AG04450 (cell line): Measurements from ENCODE around the gene ADIRF. TPM values are rescaled to one million over a fixed set of nuclear protein-coding genes. Genes with fewer than 3 reads are reported as not detected.
"Not testable (repeated sequence)": the region's sequence is repeated elsewhere in the genome, so short reads cannot be mapped to it uniquely, and the experiment has no call there.

ENCODE experiments used
- CTCF ChIA-PET: fragments of 300-600, 350-600 bp; formaldehyde crosslinking; extraction: SDS; loops from one replicate; lab custom pipeline; 2022; ENCODE audit warnings: antibody characterized with exemption, inconsistent platforms; lab: Charles Lee
- POLR2A ChIA-PET: fragments of 350-600 bp; formaldehyde crosslinking; extraction: SDS; loops from one replicate; lab custom pipeline; 2021; ENCODE audit warnings: antibody characterized with exemption, inconsistent platforms; lab: Yijun Ruan, JAX
- DNase-seq: peaks from one replicate; pipeline ENCODE4 v3.0.0-alpha.2; 2011; ENCODE audit warnings: low read depth, low spot score
- H3K27ac ChIP-seq: one replicate; pipeline ENCODE4 v1.5.1; 2012; ENCODE audit warnings: low read depth, low read length, control low read depth
- H3K27me3 ChIP-seq: one replicate; pipeline ENCODE4 v1.6.0; 2012; ENCODE audit warnings: low read length; ENCODE audit not compliant: control insufficient read depth, insufficient read depth
- H3K4me3 ChIP-seq: 2 replicates; pipeline ENCODE4 v1.5.1; 2011; ENCODE audit warnings: mild to moderate bottlenecking, low read depth, low read length, control low read depth
- H3K9me3 ChIP-seq: 2 replicates; pipeline ENCODE4 v1.5.1; 2012; ENCODE audit warnings: low read length; ENCODE audit not compliant: control insufficient read depth, insufficient read depth
- CTCF ChIP-seq: IDR thresholded peaks from 2 replicates; pipeline ENCODE4 v1.5.1; 2011; ENCODE audit warnings: low read depth, low read length, control low read depth, inconsistent platforms
- polyA plus RNA-seq: library from polyadenylated mRNA; depleted of rRNA; stranded (reverse); fragments of >200 nt; gene quantifications from 2 replicates; pipeline ENCODE4 v1.2.3, GENCODE V29; 2011

The ADIRF gene
- polyA plus RNA-seq, 1 experiment = 3.9 TPM

- H3K27me3 ChIP-seq = no peaks in the 10 kb centered on the region
- no peak for DNase-seq
- H3K9me3 ChIP-seq = no peaks in the 10 kb centered on the region
- ChIA-PET CTCF (interaction anchor here (0.6 to 1.3 kb wide), 2 partner anchors 201 to 239 kb away, joined by 3 to 6 read pairs; no protein-coding TSS in a partner anchor), POLR2A (no interaction called here)
- no peak for TF ChIP-seq CTCF
- H3K27ac ChIP-seq = no peak overlapping the region
- H3K4me3 ChIP-seq = no peak overlapping the region
Observed at GRCh38 chr10:86932674-86933073, 35.6 kb upstream of the ADIRF start.

- DNase-seq, H3K27me3 ChIP-seq, POLR2A ChIA-PET, H3K9me3 ChIP-seq, H3K27ac ChIP-seq, H3K4me3 ChIP-seq, CTCF ChIA-PET: not testable (repeated sequence)
Observed at GRCh38 chr10:86934162-86934711, 34.0 kb upstream of the ADIRF start.

GRCh38 chr10:86936661-86937501, 31.4 kb upstream of the ADIRF start:
- no peaks in the 10 kb centered on the region for H3K27me3 ChIP-seq
- H3K4me3 ChIP-seq = no peak overlapping the region
- POLR2A ChIA-PET = no interaction called here
- CTCF ChIA-PET = interaction anchor here (0.6 to 3.1 kb wide), 9 partner anchors 10 to 248 kb away, joined by 3 to 41 read pairs (median 3); partner anchors contain the start of gene ADIRF
- no peaks in the 10 kb centered on the region; the same call in 1 of the 2 replicates for H3K9me3 ChIP-seq
- DNase-seq = no peak
- no peak for TF ChIP-seq CTCF
- H3K27ac ChIP-seq = no peak overlapping the region

- no peak overlapping the region for H3K27ac ChIP-seq
- H3K9me3 ChIP-seq = no peaks in the 10 kb centered on the region; the same call in 1 of the 2 replicates
- POLR2A ChIA-PET = no interaction called here
- no peak for DNase-seq
- TF ChIP-seq CTCF = no peak
- H3K4me3 ChIP-seq = no peak overlapping the region
- no peaks in the 10 kb centered on the region for H3K27me3 ChIP-seq
- CTCF ChIA-PET = interaction anchor here (0.6 to 3.1 kb wide), 8 partner anchors 11 to 245 kb away, joined by 3 to 41 read pairs (median 4); partner anchors contain the start of gene ADIRF
Observed at GRCh38 chr10:86937502-86938154, 30.7 kb upstream of the ADIRF start.

- Histone ChIP-seq H3K27ac (no peak overlapping the region), H3K4me3 (no peak overlapping the region), H3K9me3 (peaks cover 3% of the 10 kb centered on the region; the same call in 1 of the 2 replicates), H3K27me3 (peaks cover 3% of the 10 kb centered on the region)
- ChIA-PET CTCF (interaction anchor here (0.7 to 3.2 kb wide), 27 partner anchors 8 to 771 kb away, joined by 3 to 41 read pairs (median 7); partner anchors contain the start of genes ADIRF and SHLD2), POLR2A (no interaction called here)
- DNase-seq = no peak
- no peak for TF ChIP-seq CTCF
Observed at GRCh38 chr10:86938260-86938659, 30.0 kb upstream of the ADIRF start.

- H3K9me3 ChIP-seq, DNase-seq, H3K4me3 ChIP-seq, H3K27ac ChIP-seq, H3K27me3 ChIP-seq: not testable (repeated sequence)
- POLR2A ChIA-PET = interaction anchor here (0.6 kb wide), 1 partner anchor 31 kb away, joined by 4 read pairs; no protein-coding TSS in a partner anchor
- CTCF ChIA-PET = interaction anchor here (0.5 to 3.2 kb wide), 29 partner anchors 8 to 607 kb away, joined by 3 to 23 read pairs (median 4); partner anchors contain the start of gene SHLD2
Observed at GRCh38 chr10:86940076-86940475, 28.2 kb upstream of the ADIRF start.
